CD4-positive, alpha-beta memory T cell (primary cell): Measurements from ENCODE around the gene CA7. TPM values are rescaled to one million over a fixed set of nuclear protein-coding genes. Genes with fewer than 3 reads are reported as not detected.

Source experiments
- polyA plus RNA-seq, 2 donors: library from polyadenylated mRNA; unstranded; fragments of 300-500 nt; fragmentation: Illumina TruSeq; gene quantifications; one replicate each; pipeline ENCODE4 v1.2.3, GENCODE V29; 2021
- total RNA-seq, 2 experiments: library from RNA; stranded (reverse); gene quantifications; one replicate each; pipeline ENCODE4 v1.2.3, GENCODE V29; 2021

Gene CA7
- total and polyA plus RNA-seq, 4 experiments from 2014 or later: not detected

Other genes starting within 250 kb of the CA7 start
- gene CMTM3, start 239.7 kb upstream of the CA7 start, total RNA-seq: 10 to 100 TPM; 74.2 to 74.3 TPM
- 100 to 1,000 TPM in 1 of 2 donors, 10 to 100 TPM in 1; 98.8 to 105 TPM for gene CMTM3, start 239.7 kb upstream of the CA7 start, polyA plus RNA-seq
- gene CMTM4, start 147.7 kb upstream of the CA7 start, total RNA-seq: 1 to 10 TPM; 2.0 to 2.2 TPM
- under 1 TPM in 1 of 2 donors, not detected in 1; 0.21 TPM for gene CMTM4, start 147.7 kb upstream of the CA7 start, polyA plus RNA-seq
- gene DYNC1LI2, start 92.8 kb upstream of the CA7 start, total RNA-seq: 10 to 100 TPM; 73.2 to 78.1 TPM
- gene DYNC1LI2, start 92.8 kb upstream of the CA7 start, polyA plus RNA-seq: 10 to 100 TPM; 16.0 to 32.9 TPM
- 1 to 10 TPM in 1 of 2 experiments, under 1 TPM in 1; 0.83 to 1.1 TPM for gene TERB1, start 42.8 kb upstream of the CA7 start, total RNA-seq
- gene TERB1, start 42.8 kb upstream of the CA7 start, polyA plus RNA-seq: not detected
- gene NAE1, start 13.4 kb upstream of the CA7 start, total RNA-seq: 10 to 100 TPM; 93.8 to 95.3 TPM
- 100 to 1,000 TPM in 1 of 2 donors, 10 to 100 TPM in 1; 70.4 to 101 TPM for gene NAE1, start 13.4 kb upstream of the CA7 start, polyA plus RNA-seq
- 10 to 100 TPM; 16.3 to 19.3 TPM for gene PDP2, start 36.1 kb downstream of the CA7 start, total RNA-seq
- 1 to 10 TPM; 2.4 to 4.0 TPM for gene PDP2, start 36.1 kb downstream of the CA7 start, polyA plus RNA-seq
- gene CDH16, start 74.5 kb downstream of the CA7 start, total RNA-seq: not detected
- gene CDH16, start 74.5 kb downstream of the CA7 start, polyA plus RNA-seq: not detected
- under 1 TPM; 0.29 to 0.58 TPM for gene RRAD, start 81.1 kb downstream of the CA7 start, total RNA-seq
- gene RRAD, start 81.1 kb downstream of the CA7 start, polyA plus RNA-seq: not detected
- 10 to 100 TPM; 72.7 to 75.0 TPM for gene CIAO2B, start 90.0 kb downstream of the CA7 start, total RNA-seq
- gene CIAO2B, start 90.0 kb downstream of the CA7 start, polyA plus RNA-seq: 100 to 1,000 TPM; 128 to 150 TPM
- gene CES2, start 91.1 kb downstream of the CA7 start, total RNA-seq: 10 to 100 TPM; 46.5 to 51.0 TPM
- gene CES2, start 91.1 kb downstream of the CA7 start, polyA plus RNA-seq: 10 to 100 TPM; 25.4 to 30.4 TPM
- under 1 TPM; 0.32 to 0.61 TPM for gene CES3, start 116.9 kb downstream of the CA7 start, total RNA-seq
- not detected for gene CES3, start 116.9 kb downstream of the CA7 start, polyA plus RNA-seq
- gene CES4A, start 144.2 kb downstream of the CA7 start, total RNA-seq: 10 to 100 TPM; 19.8 to 21.9 TPM
- 10 to 100 TPM in 1 of 2 donors, 1 to 10 TPM in 1; 4.1 to 12.2 TPM for gene CES4A, start 144.2 kb downstream of the CA7 start, polyA plus RNA-seq
- 100 to 1,000 TPM; 112 TPM for gene CBFB, start 184.7 kb downstream of the CA7 start, total RNA-seq
- gene CBFB, start 184.7 kb downstream of the CA7 start, polyA plus RNA-seq: 100 to 1,000 TPM; 102 to 108 TPM